Peyer's patch (tissue), 4 donors: ENCODE measurements around the gene PPP2R2D.

ENCODE experiments used
- POLR2A ChIP-seq, 2 donors: fragments of 450-650 bp; IDR thresholded peaks; one replicate each; pipeline ENCODE4 v1.5.1; 2017; ENCODE audit warnings: antibody characterized with exemption in 2 of 2, mild to moderate bottlenecking in 2 of 2, moderate library complexity in 2 of 2
- TF ChIP-seq, protein P1 (sequence below), 6 experiments: fragments of 450-650 bp in 4 of 6; fragments of 200-600 bp in 2 of 6; sonication (generic) in 1 of 6; IDR thresholded peaks; one replicate each; pipeline ENCODE4 v1.5.1; 2017 to 2019; ENCODE audit warnings: antibody characterized with exemption in 6 of 6, mild to moderate bottlenecking in 3 of 6, moderate library complexity in 1 of 6

DNA sequence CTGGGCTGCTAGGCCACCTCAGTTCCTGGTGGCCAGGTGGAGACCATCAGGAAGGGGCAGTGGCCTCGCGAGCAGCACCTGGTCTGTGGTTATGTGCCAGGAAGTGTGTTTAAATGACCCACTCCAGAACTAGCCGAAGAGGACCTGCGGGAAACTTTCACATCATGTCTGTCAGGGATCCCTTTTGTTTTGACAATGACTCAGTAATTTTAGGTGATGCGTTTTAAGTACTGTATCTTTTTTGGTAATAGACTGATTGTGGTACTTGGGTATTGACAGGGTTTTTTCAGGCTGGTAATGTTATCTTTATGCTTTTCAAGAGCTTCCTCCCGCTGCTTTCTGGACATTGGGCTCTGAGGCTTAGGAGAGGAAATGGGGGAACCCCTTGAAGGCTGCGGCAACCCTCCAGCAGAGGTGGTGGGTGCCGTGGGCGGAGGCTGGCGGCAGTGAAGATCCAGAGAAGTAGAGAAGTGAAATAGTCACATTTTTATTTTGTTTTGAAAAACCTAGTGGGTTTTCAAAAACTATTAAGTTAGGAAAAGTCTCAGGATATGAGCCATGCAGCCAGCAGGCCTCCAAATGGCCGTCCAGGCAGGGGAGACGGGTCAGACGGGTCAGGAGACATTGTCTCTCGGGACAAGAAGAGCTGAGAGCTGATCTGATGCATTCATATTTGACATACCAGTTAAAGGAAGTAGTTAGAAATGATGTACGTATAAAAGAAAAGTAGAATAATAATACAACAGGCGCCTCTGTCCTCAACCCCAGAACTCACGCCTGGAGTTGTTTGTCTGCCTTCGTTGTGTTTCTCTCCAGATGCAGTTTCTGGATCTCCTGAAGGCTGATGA is 27.7 kb downstream of the PPP2R2D start:
- TF ChIP-seq, protein P1, sequence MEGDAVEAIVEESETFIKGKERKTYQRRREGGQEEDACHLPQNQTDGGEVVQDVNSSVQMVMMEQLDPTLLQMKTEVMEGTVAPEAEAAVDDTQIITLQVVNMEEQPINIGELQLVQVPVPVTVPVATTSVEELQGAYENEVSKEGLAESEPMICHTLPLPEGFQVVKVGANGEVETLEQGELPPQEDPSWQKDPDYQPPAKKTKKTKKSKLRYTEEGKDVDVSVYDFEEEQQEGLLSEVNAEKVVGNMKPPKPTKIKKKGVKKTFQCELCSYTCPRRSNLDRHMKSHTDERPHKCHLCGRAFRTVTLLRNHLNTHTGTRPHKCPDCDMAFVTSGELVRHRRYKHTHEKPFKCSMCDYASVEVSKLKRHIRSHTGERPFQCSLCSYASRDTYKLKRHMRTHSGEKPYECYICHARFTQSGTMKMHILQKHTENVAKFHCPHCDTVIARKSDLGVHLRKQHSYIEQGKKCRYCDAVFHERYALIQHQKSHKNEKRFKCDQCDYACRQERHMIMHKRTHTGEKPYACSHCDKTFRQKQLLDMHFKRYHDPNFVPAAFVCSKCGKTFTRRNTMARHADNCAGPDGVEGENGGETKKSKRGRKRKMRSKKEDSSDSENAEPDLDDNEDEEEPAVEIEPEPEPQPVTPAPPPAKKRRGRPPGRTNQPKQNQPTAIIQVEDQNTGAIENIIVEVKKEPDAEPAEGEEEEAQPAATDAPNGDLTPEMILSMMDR (IDR thresholded peaks at IDR 0.05) = no peak
- TF ChIP-seq POLR2A (IDR thresholded peaks at IDR 0.05) = no peak
